Kidney glomerular epithelial cell (primary cell): Measurements from ENCODE around the gene NUP58.
"Not testable (repeated sequence)": the region's sequence is repeated elsewhere in the genome, so short reads cannot be mapped to it uniquely, and the experiment has no call there.

ENCODE experiments used
- DNase-seq: peaks from one replicate; lab custom pipeline; 2025; lab: John Stamatoyannopoulos, UW

The NUP58 gene

GRCh38 chr13:25302121-25302520 lies 696 bp downstream of the NUP58 start:
- DNase-seq: no peak

GRCh38 chr13:25306671-25307464 lies 5.4 kb downstream of the NUP58 start:
- DNase-seq: no peak

DNA sequence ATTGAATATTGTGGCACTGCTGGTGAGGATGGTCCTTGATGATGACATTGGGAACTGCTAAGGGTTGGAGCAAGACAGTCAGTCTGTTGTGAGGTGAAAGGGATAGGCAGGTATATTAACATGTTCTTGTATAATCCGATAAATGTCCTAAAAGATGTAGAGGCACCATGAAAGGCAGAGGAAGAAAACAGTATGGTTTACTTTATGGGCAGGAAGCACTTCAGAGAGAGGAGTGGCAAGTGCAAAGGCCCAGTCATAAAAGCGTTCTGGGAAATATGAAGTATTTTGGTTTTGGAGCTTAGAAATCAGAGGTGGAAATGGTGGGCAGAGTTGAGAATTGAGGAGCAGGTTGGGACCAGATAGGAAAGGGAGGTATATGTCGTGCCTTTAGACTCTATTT lies 9.5 kb downstream of the NUP58 start:
- no peak for DNase-seq

DNA sequence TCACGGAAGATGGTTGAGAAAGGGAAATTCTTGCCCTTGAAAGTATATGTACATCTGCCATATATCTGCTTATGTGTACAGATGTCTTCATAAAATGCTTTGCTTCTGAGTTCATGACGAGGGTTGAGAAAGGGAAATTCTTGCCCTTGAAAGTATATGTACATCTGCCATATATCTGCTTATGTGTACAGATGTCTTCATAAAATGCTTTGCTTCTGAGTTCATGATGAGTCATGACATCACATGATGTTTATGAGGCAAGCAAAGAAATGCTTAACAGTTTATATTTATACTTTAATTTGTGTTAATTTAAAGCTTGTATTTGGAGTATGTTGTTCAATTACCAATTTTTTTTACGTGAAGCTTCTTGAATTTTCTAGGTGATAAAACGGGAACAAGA lies 17.5 kb downstream of the NUP58 start:
- not testable (repeated sequence) for DNase-seq

DNA sequence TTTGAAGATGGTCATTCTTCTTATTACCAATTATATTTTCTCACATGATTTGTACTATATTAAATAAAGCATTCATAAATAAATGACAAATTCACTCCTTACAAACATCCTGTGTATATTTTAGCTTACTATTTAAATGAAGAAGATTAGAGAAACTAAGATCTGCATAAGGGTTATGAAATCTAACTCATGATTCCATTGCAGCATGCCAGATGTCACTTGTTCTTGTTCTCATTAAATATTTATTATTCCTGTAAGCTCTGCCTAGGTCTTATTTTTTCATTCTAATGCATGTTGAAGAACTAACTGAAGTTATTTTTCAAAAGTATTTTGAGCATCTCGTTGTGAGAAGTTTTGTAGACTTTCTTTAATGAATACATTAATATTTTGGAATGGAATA lies 18.3 kb downstream of the NUP58 start:
- DNase-seq: no peak

DNA sequence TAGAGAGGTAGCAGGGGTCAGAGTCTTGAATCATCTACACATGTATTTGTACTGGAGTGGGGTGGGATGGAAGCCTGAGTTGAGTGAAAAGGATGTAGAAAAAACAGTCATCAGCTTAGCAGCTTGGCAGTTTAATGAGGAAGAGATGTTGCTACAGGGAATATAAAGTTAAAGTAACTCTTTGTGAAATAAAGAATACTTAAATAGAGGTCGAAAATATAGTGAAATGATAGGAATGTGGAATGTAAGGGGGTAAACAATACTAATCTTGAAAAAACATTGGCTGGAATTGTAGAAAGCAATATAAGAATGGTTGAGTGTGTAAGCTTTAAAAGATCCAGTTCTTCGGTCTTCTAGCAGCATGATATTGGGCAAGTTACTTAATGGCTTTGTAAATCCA lies 22.7 kb downstream of the NUP58 start:
- DNase-seq: no peak

DNA sequence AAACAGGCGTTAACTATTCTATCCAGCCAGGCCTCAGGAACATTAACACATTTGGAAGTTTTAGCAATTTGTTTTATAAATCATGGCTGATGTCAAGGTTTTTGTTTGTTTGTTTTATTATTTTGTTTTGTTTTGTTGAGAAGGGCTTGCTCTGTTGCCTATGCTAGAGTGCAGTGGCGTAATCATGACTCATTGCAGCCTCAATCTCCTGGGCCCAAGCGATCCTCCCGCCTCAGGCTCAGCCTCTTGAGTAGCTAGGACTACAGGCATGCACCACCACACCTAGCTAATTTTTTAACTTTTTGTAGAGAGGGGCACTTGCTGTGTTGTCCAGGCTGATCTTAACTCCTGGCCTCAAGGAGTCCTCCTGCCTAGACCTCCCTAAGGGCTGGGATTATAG lies 28.3 kb downstream of the NUP58 start:
- DNase-seq: no peak

DNA sequence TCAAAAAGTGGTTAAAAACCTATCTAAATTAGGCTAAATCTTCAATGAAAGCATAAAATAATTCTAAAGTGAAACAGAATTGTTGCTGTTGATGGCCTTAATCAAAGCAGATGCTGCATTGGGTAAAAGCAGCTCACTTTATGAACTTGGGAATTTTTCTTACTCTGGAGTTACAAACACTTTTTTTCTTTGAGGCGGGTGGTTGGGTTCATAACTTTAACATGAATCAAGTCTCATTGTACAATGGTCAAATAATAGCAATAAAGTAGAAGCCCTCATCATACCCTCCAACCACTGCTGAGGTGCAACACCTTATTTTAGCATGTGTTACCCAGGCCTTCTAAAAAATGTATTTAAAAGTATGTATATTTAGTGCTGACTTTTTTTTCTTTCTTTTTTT lies 29.1 kb downstream of the NUP58 start:
- peak; percentile 59 for DNase-seq

- no peak for DNase-seq
Observed at GRCh38 chr13:25335856-25336255, 34.4 kb downstream of the NUP58 start.

GRCh38 chr13:25345576-25345975 lies 44.2 kb downstream of the NUP58 start:
- no peak for DNase-seq

GRCh38 chr13:25347151-25347550 lies 45.7 kb downstream of the NUP58 start:
- DNase-seq: no peak

DNA sequence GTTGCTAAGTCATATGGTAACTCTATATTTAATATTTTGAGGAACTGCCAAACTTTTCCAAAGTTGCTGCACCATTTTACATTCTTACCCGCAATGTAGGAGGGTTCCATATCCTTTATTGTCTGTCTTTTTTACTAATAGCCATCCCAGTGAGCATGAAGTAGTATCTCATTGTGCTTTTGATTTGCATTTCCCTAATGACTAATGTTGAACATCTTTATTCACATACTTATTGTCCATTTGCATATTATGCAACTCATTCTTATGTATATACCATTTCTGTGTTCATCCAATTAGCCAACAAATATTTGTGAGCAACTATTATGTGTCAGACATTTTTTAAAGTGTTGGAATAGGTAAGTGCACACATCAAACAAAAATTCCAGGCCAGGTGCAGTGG lies 50.0 kb downstream of the NUP58 start:
- DNase-seq: no peak

GRCh38 chr13:25352230-25352629 lies 50.8 kb downstream of the NUP58 start:
- DNase-seq: no peak

- no peak for DNase-seq
Observed at GRCh38 chr13:25352806-25353205, 51.4 kb downstream of the NUP58 start.

DNA sequence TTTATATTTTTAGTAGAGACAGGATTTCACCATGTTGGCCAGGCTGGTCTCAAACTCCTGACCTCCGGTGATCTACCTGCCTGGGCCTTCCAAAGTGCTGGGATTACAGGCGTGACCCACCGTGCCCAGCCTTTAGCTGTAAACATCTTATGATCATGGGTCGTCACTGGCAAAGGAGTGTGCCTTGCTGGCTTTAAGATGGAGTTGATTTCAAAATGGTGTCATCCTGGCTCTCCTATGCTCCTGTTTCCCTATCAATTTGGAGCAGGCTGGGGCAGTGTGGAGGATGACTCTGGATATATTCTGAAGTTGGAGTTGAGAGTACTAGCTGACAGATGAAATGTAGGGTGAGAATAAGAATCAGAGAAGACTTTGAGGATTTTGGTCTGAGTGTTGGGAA lies 51.9 kb downstream of the NUP58 start:
- DNase-seq: no peak

GRCh38 chr13:25354377-25354776 lies 53.0 kb downstream of the NUP58 start:
- DNase-seq: no peak

DNA sequence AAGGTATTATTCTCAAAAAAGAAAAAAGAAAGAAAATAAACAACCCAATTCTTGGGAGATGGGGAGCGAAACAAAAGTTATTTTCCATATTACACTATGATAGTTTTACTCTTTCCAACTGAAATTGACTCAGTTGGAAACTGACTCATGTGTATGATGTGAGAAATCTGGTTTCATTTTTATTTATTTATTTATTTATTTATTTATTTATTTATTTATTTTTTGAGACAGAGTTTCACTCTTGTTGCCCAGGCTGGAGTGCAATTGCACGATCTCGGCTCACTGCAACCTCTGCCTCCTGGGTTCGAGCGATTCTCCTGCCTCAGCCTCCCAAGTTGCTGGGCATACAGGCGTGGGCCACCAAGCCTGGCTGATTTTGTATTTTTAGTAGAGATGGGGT lies 59.0 kb downstream of the NUP58 start:
- not testable (repeated sequence) for DNase-seq

GRCh38 chr13:25365720-25366235 lies 64.4 kb downstream of the NUP58 start:
- no peak for DNase-seq

DNA sequence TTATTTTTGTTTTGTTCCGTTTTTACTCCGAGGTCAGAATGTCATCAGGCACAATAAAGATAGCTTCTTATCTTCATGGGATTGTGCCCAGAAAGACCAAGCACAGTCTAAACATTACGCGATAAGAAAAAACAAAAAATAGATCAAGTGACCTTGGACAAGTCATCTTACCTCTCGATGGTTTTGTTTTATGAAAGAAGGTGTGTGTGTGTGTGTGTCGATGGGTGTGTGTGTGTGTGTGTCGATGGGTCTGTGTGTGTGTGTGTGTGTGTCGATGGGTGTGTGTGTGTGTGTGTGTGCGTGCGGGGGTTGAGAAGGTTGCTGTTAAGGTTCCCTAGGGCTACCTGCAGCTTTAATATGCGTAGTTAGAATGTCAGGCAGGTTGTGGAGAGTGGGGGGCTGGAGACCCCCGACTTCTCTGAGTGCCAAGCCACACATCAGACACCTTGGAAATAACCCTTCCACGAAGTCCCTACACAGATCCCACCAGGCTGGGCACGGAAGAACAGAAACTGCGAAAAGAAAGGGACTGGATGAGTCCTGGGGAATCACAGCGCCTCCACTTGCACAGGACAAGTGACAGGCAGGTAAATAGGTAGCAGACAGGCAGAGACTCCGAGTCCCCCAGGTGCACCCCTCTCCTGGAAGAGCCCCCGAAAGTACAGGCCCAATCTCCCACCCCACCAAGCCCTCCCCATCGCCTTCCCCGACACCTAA lies 69.9 kb downstream of the NUP58 start:
- DNase-seq: no peak

DNA sequence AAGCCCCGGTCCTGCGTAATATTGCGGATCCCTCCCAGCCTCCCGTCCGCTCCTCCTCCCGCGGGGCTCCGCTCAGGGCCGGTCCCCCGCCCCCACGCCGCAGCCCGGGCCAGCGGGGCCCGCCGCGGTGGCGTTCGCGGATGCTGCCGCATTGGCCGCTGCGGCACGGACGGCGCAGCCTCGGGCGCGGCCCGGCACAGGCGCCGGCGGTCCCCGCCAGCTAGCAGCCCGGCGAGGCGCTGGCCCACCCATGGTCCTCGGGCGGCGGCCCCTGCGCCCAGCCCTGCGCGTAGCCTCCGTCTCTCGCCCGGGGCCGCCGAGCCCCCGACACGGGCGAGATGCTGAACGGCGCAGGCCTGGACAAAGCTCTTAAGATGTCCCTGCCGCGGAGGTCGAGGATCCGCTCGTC lies 70.5 kb downstream of the NUP58 start, which contains the start of gene ATP8A2:
Gene ATP8A2, plus strand, starts transcription at position 100 of the 409 bp plus-strand sequence. Its CDS starts 239 bp downstream, at position 339.
- no peak for DNase-seq

- DNase-seq: no peak
Observed at GRCh38 chr13:25372284-25373081, 71.1 kb downstream of the NUP58 start.

DNA sequence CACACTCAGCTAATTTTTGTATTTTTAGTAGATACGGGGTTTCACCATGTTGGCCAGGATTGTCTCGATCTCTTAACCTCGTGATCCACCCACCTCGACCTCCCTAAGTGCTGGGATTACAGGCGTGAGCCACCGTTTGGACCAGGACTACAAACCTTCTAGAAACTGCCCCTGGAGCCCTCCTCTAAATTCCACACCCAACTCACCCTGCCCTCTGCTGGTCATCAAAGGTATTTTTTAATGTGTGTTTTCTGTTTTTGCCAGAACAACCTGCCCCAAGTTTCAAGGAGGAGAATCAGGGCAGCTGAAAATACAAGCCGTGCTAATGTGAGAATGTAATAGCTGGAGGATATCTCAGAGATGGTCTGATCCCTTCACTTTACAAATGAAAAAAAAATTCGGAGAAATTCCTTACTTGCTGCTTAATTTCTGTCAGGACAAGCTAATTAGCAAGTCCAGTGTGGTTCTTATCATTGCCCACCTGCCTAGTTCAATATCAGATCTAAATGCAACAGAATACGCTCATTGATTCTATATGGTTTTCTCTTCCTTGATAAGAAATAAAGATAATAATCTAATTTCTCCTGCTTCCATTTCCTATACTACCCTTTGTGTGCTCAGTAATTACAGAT lies 74.4 kb downstream of the NUP58 start:
- peak; percentile 20 for DNase-seq
